IMR-90 (cell line): Measurements from ENCODE around the gene LYZL6. TPM values are rescaled to one million over a fixed set of nuclear protein-coding genes. Genes with fewer than 3 reads are reported as not detected.

Source experiments
- ATAC-seq: fragments of 200-7000 bp; cut with Tn5 transposase; 2 replicates; pipeline ENCODE4 v1.9.1; 2020; ENCODE audit warnings: low read depth, mild to moderate bottlenecking, moderate library complexity
- BruUV-seq: library from RNA; stranded (reverse); fragments of 400-500 nt; replicated peaks from 2 replicates; lab custom pipeline; 2021; lab: Mats Ljungman, UMichigan
- CTCF ChIA-PET: fragments of 300-600 bp; formaldehyde crosslinking; extraction: SDS; loops from one replicate; lab custom pipeline; 2021; ENCODE audit warnings: antibody characterized with exemption; lab: Yijun Ruan, JAX
- POLR2A ChIA-PET: fragments of 300-600 bp; sonication (Branson Sonifier 250); formaldehyde crosslinking; loops from one replicate; lab custom pipeline; 2022; ENCODE audit warnings: antibody characterized with exemption; ENCODE audit not compliant: unreplicated experiment; lab: Charles Lee
- DNase-seq: peaks from one replicate; pipeline ENCODE4 v3.0.0; 2013
- H2AFZ ChIP-seq: replicated peaks from 2 replicates; pipeline ENCODE3; 2013; ENCODE audit warnings: low read length, mild to moderate bottlenecking; ENCODE audit not compliant: poor library complexity
- H2AK5ac ChIP-seq: 2 replicates; pipeline ENCODE4 v1.6.1; 2013; ENCODE audit warnings: low read depth, low read length, inconsistent platforms
- H2AK9ac ChIP-seq: replicated peaks from 2 replicates; pipeline ENCODE3; 2013; ENCODE audit warnings: mild to moderate bottlenecking, low read depth, low read length, moderate library complexity; ENCODE audit not compliant: poor library complexity
- H2BK120ac ChIP-seq: 2 replicates; pipeline ENCODE4 v1.6.1; 2013; ENCODE audit warnings: low read depth, low read length, inconsistent platforms
- H2BK15ac ChIP-seq: 3 replicates; pipeline ENCODE4 v1.6.1; 2013; ENCODE audit warnings: low read depth, low read length, inconsistent platforms
- H2BK20ac ChIP-seq: 2 replicates; pipeline ENCODE4 v1.6.1; 2013; ENCODE audit warnings: low read depth, mild to moderate bottlenecking, inconsistent platforms, low read length, moderate library complexity
- H2BK5ac ChIP-seq: 2 replicates; pipeline ENCODE4 v1.6.1; 2013; ENCODE audit warnings: mild to moderate bottlenecking, low read depth, low read length, inconsistent platforms; ENCODE audit not compliant: poor library complexity, severe bottlenecking
- H3K14ac ChIP-seq: replicated peaks from 2 replicates; pipeline ENCODE4 v1.6.1; 2013; ENCODE audit warnings: low read depth, low read length, inconsistent platforms
- H3K18ac ChIP-seq: 2 replicates; pipeline ENCODE4 v1.6.1; 2013; ENCODE audit warnings: low read depth, low read length, control low read depth
- H3K23ac ChIP-seq: 2 replicates; pipeline ENCODE4 v1.6.1; 2013; ENCODE audit warnings: low read depth, low read length, inconsistent platforms
- H3K27ac ChIP-seq: 2 replicates; pipeline ENCODE4 v1.5.1; 2013; ENCODE audit warnings: mild to moderate bottlenecking, control low read depth, low read length; ENCODE audit not compliant: insufficient read depth
- H3K27me3 ChIP-seq: 2 replicates; pipeline ENCODE4 v1.6.1; 2013; ENCODE audit warnings: low read length; ENCODE audit not compliant: control insufficient read depth, insufficient read depth
- H3K36me3 ChIP-seq: 2 replicates; pipeline ENCODE4 v1.6.1; 2013; ENCODE audit warnings: low read length, mixed read lengths; ENCODE audit not compliant: control insufficient read depth, insufficient read depth
- H3K4ac ChIP-seq: 2 replicates; pipeline ENCODE4 v1.6.1; 2013; ENCODE audit warnings: low read depth, low read length, inconsistent platforms
- H3K4me1 ChIP-seq: 2 replicates; pipeline ENCODE4 v1.6.1; 2013; ENCODE audit warnings: low read length, mixed read lengths; ENCODE audit not compliant: control insufficient read depth, insufficient read depth
- H3K4me2 ChIP-seq: 2 replicates; pipeline ENCODE4 v1.6.1; 2013; ENCODE audit warnings: low read depth, mild to moderate bottlenecking, control low read depth, low read length, moderate library complexity
- H3K4me3 ChIP-seq: 2 replicates; pipeline ENCODE4 v1.5.1; 2013; ENCODE audit warnings: low read depth, mild to moderate bottlenecking, control low read depth, low read length, moderate library complexity; ENCODE audit not compliant: insufficient read depth
- H3K56ac ChIP-seq: 2 replicates; pipeline ENCODE4 v1.6.1; 2013; ENCODE audit warnings: low read length, inconsistent platforms; ENCODE audit not compliant: insufficient read depth; ENCODE audit errors: extremely low read depth
- H3K79me1 ChIP-seq, 2 experiments: 2 replicates each; pipeline ENCODE4 v1.6.1; 2013; ENCODE audit warnings: low read length in 2 of 2, inconsistent platforms in 1 of 2, low read depth in 1 of 2
- H3K9ac ChIP-seq: 2 replicates; pipeline ENCODE4 v1.6.1; 2013; ENCODE audit warnings: low read depth, low read length, control low read depth
- H3K9me1 ChIP-seq: 2 replicates; pipeline ENCODE4 v1.6.1; 2013; ENCODE audit warnings: low read length, inconsistent platforms; ENCODE audit not compliant: insufficient read depth
- H3K9me3 ChIP-seq: 2 replicates; pipeline ENCODE4 v1.6.1; 2013; ENCODE audit warnings: low read length; ENCODE audit not compliant: control insufficient read depth, insufficient read depth
- H4K20me1 ChIP-seq: 2 replicates; pipeline ENCODE4 v1.6.1; 2013; ENCODE audit warnings: low read length, inconsistent platforms; ENCODE audit not compliant: insufficient read depth
- H4K5ac ChIP-seq: 2 replicates; pipeline ENCODE4 v1.6.1; 2013; ENCODE audit warnings: mild to moderate bottlenecking, low read depth, low read length, control low read depth
- H4K8ac ChIP-seq, 2 experiments: 2 replicates each; pipeline ENCODE4 v1.6.1; 2013; ENCODE audit warnings: low read depth in 2 of 2, low read length in 2 of 2, control low read depth in 1 of 2, inconsistent platforms in 1 of 2
- H4K91ac ChIP-seq: 2 replicates; pipeline ENCODE4 v1.6.1; 2013; ENCODE audit warnings: low read depth, low read length, inconsistent platforms; ENCODE audit not compliant: insufficient read depth
- BHLHE40 ChIP-seq: fragments of 150-350 bp; IDR thresholded peaks from 2 replicates; pipeline ENCODE4 v1.6.1; 2016; ENCODE audit warnings: mild to moderate bottlenecking, low read depth, low read length
- CEBPB ChIP-seq: IDR thresholded peaks from 2 replicates; pipeline ENCODE4 v1.6.1; 2012; ENCODE audit warnings: low read depth, low read length, improper control_type of control experiment
- CHD1 ChIP-seq: IDR thresholded peaks from 2 replicates; pipeline ENCODE4 v1.6.1; 2012; ENCODE audit warnings: low read depth, low read length, improper control_type of control experiment
- FOS ChIP-seq: fragments of 150-350 bp; IDR thresholded peaks from 2 replicates; pipeline ENCODE4 v1.6.1; 2016; ENCODE audit warnings: low read depth, low read length
- MAFK ChIP-seq: IDR thresholded peaks from 2 replicates; pipeline ENCODE4 v1.6.1; 2012; ENCODE audit warnings: low read depth, low read length, improper control_type of control experiment
- MAZ ChIP-seq: IDR thresholded peaks from 2 replicates; pipeline ENCODE4 v1.6.1; 2012; ENCODE audit warnings: low read depth, mild to moderate bottlenecking, low read length, improper control_type of control experiment, moderate library complexity, borderline replicate concordance
- NFE2L2 ChIP-seq: fragments of 150-350 bp; IDR thresholded peaks from 2 replicates; pipeline ENCODE4 v1.6.1; 2016; ENCODE audit warnings: low read depth, mild to moderate bottlenecking, low read length
- POLR2A ChIP-seq: IDR thresholded peaks from 2 replicates; pipeline ENCODE4 v1.6.1; 2012; ENCODE audit warnings: mild to moderate bottlenecking, low read depth, low read length
- RAD21 ChIP-seq: IDR thresholded peaks from 2 replicates; pipeline ENCODE4 v1.6.1; 2012; ENCODE audit warnings: low read length, improper control_type of control experiment
- SMC3 ChIP-seq: fragments of 150-350 bp; IDR thresholded peaks from 2 replicates; pipeline ENCODE4 v1.6.1; 2016; ENCODE audit warnings: low read depth, mild to moderate bottlenecking, antibody characterized with exemption, low read length, moderate library complexity
- USF2 ChIP-seq: fragments of 150-350 bp; IDR thresholded peaks from 2 replicates; pipeline ENCODE4 v1.6.1; 2017; ENCODE audit warnings: mild to moderate bottlenecking, antibody characterized with exemption, low read length, low read depth
- WGBS, 2 experiments: methylation state at CpG; one replicate each; pipeline versions ENCODE4 v1.1.5 to v1.1.7; 2013; ENCODE audit warnings: missing lambda C conversion rate in 2 of 2; ENCODE audit not compliant: insufficient read length in 1 of 2; ENCODE audit errors: extremely low coverage in 2 of 2; 5-methylcytosine and 5-hydroxymethylcytosine counted together
- dilution Hi-C: fragments of 300-500 bp; cut with HindIII; formaldehyde crosslinking; loops from one replicate; pipeline ENCODE4 v1.14.3; 2018; ENCODE audit warnings: low sequenced_read_pairs; ENCODE audit not compliant: unreplicated experiment
- in situ Hi-C: fragments of 300-500 bp; cut with MboI; formaldehyde crosslinking; loops from 3 replicates; pipeline ENCODE4 v1.14.3; 2019; ENCODE audit warnings: low sequenced_read_pairs, inconsistent platforms, mixed read lengths
- intact Hi-C: fragments of 100-400 bp; cut with micrococcal nuclease; formaldehyde crosslinking; loops from 2 replicates; pipeline ENCODE4 v1.10.0; 2022
- polyA plus RNA-seq, 3 experiments: library from polyadenylated mRNA; depleted of rRNA; stranded (reverse); fragments of >200 nt; gene quantifications; 2 replicates each; pipeline ENCODE4 v1.2.3, GENCODE V29; 2012; ENCODE audit warnings: low replicate concordance in 1 of 3
- total RNA-seq: library from RNA; depleted of rRNA; stranded (reverse); fragments of >200 nt; gene quantifications from 2 replicates; pipeline ENCODE4 v1.2.3, GENCODE V29; 2012
- TF ChIP-seq, protein P1 (sequence below): conservative IDR thresholded peaks from 2 replicates; pipeline ENCODE4 v1.5.1; 2012; ENCODE audit warnings: mild to moderate bottlenecking, low read depth, low read length, improper control_type of control experiment
- TF ChIP-seq, protein P2 (sequence below): fragments of 150-350 bp; IDR thresholded peaks from 2 replicates; pipeline ENCODE4 v1.6.1; 2016; ENCODE audit warnings: low read depth, mild to moderate bottlenecking, low read length, moderate library complexity, borderline replicate concordance

The LYZL6 gene
- total and polyA plus RNA-seq, 2 of the 4 experiments (the other 2 are of a cell fraction) = not detected

GRCh38 chr17:35906191-35906925 is 37.2 kb downstream of the LYZL6 start:
- intact Hi-C loops (no loop called here), in situ Hi-C loops (no loop called here), dilution Hi-C loops (no loop called here)
- no peaks in the 10 kb centered on the region; the same call in 1 of the 2 replicates for H4K20me1 ChIP-seq
- H3K4me3 ChIP-seq = no peak overlapping the region
- H2BK120ac ChIP-seq = no peak overlapping the region
- BruUV-seq = no TSS peak
- no peak overlapping the region for H2BK5ac ChIP-seq
- no peak overlapping the region for H3K14ac ChIP-seq
- H3K23ac ChIP-seq = no peak overlapping the region
- DNase-seq (no peak), ATAC-seq (no peak)
- ChIA-PET POLR2A (no interaction called here), CTCF (no interaction called here)
- H3K4me1 ChIP-seq = no peaks in the 10 kb centered on the region
- no peak overlapping the region for H2AFZ ChIP-seq
- no peaks in the 10 kb centered on the region for H3K36me3 ChIP-seq
- H3K27ac ChIP-seq = no peak overlapping the region
- no peak overlapping the region for H4K5ac ChIP-seq
- no peak overlapping the region for H3K56ac ChIP-seq
- no peak overlapping the region for H4K8ac ChIP-seq
- WGBS, 2 experiments = 100% methylated on average over 1 of the region's 5 CpGs; no CpG with 5 or more reads in 1 of the 2 experiments
- no peaks in the 10 kb centered on the region for H3K79me1 ChIP-seq
- no peak overlapping the region for H3K18ac ChIP-seq
- no peak overlapping the region for H2AK5ac ChIP-seq
- no peaks in the 10 kb centered on the region for H3K9me3 ChIP-seq
- H3K9ac ChIP-seq = no peak overlapping the region
- H2BK20ac ChIP-seq = no peak overlapping the region
- no peak overlapping the region for H4K91ac ChIP-seq
- no peaks in the 10 kb centered on the region; the same call in 1 of the 2 replicates for H3K9me1 ChIP-seq
- peaks cover 4% of the 10 kb centered on the region; the same call in 1 of the 2 replicates for H3K27me3 ChIP-seq
- H3K4me2 ChIP-seq = no peak overlapping the region
- no peak overlapping the region for H2AK9ac ChIP-seq
- TF ChIP-seq CHD1 (no peak), CEBPB (no peak), POLR2A (no peak), USF2 (no peak), MAFK (no peak), MAZ (no peak), FOS (no peak), SMC3 (no peak), NFE2L2 (no peak), BHLHE40 (no peak), RAD21 (no peak)
- TF ChIP-seq, protein P1, sequence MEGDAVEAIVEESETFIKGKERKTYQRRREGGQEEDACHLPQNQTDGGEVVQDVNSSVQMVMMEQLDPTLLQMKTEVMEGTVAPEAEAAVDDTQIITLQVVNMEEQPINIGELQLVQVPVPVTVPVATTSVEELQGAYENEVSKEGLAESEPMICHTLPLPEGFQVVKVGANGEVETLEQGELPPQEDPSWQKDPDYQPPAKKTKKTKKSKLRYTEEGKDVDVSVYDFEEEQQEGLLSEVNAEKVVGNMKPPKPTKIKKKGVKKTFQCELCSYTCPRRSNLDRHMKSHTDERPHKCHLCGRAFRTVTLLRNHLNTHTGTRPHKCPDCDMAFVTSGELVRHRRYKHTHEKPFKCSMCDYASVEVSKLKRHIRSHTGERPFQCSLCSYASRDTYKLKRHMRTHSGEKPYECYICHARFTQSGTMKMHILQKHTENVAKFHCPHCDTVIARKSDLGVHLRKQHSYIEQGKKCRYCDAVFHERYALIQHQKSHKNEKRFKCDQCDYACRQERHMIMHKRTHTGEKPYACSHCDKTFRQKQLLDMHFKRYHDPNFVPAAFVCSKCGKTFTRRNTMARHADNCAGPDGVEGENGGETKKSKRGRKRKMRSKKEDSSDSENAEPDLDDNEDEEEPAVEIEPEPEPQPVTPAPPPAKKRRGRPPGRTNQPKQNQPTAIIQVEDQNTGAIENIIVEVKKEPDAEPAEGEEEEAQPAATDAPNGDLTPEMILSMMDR = no peak
- TF ChIP-seq, protein P2, sequence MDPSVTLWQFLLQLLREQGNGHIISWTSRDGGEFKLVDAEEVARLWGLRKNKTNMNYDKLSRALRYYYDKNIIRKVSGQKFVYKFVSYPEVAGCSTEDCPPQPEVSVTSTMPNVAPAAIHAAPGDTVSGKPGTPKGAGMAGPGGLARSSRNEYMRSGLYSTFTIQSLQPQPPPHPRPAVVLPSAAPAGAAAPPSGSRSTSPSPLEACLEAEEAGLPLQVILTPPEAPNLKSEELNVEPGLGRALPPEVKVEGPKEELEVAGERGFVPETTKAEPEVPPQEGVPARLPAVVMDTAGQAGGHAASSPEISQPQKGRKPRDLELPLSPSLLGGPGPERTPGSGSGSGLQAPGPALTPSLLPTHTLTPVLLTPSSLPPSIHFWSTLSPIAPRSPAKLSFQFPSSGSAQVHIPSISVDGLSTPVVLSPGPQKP = no peak
- H2BK15ac ChIP-seq = no peak overlapping the region
- no peak overlapping the region for H3K4ac ChIP-seq
